GM19239 (cell line): ENCODE results near the gene NTRK2.

ENCODE experiments used
- DNase-seq: peaks from one replicate; pipeline ENCODE4 v3.0.0; 2011; ENCODE audit warnings: low spot score; ENCODE audit not compliant: insufficient read length
- FAIRE-seq: peaks from 2 replicates; lab custom pipeline; 2011; peaks lifted over from hg19 to GRCh38; lab: Jason Lieb, UNC

The NTRK2 gene

GRCh38 chr9:84839541-84839940, 170.0 kb downstream of the NTRK2 start:
- DNase-seq = no peak
- FAIRE-seq = no peak

- DNase-seq = no peak
- FAIRE-seq = no peak
Observed at GRCh38 chr9:84841931-84842330, 172.4 kb downstream of the NTRK2 start.

- FAIRE-seq (no peak), DNase-seq (no peak)
Observed at GRCh38 chr9:84843175-84843824, 173.8 kb downstream of the NTRK2 start.

GRCh38 chr9:84845956-84846900, 176.7 kb downstream of the NTRK2 start:
- no peak for DNase-seq
- FAIRE-seq = no peak

- DNase-seq (no peak), FAIRE-seq (no peak)
Observed at GRCh38 chr9:84846906-84847305, 177.4 kb downstream of the NTRK2 start.

GRCh38 chr9:84849049-84849448, 179.5 kb downstream of the NTRK2 start:
- FAIRE-seq (no peak), DNase-seq (no peak)

GRCh38 chr9:84850830-84851392, 181.4 kb downstream of the NTRK2 start:
- FAIRE-seq (no peak), DNase-seq (no peak)

GRCh38 chr9:84851935-84852585, 182.5 kb downstream of the NTRK2 start:
- FAIRE-seq = no peak
- no peak for DNase-seq

- no peak for FAIRE-seq
- DNase-seq = no peak
Observed at GRCh38 chr9:84852617-84853301, 183.2 kb downstream of the NTRK2 start.

- DNase-seq = no peak
- FAIRE-seq = no peak
Observed at GRCh38 chr9:84856181-84856632, 186.7 kb downstream of the NTRK2 start.

GRCh38 chr9:84857211-84857610, 187.7 kb downstream of the NTRK2 start:
- FAIRE-seq (no peak), DNase-seq (no peak)

- FAIRE-seq = no peak
- DNase-seq = no peak
Observed at GRCh38 chr9:84858364-84858763, 188.8 kb downstream of the NTRK2 start.

- DNase-seq = no peak
- FAIRE-seq = no peak
Observed at GRCh38 chr9:84860249-84861115, 191.0 kb downstream of the NTRK2 start.

GRCh38 chr9:84861455-84861854, 191.9 kb downstream of the NTRK2 start:
- FAIRE-seq = no peak
- DNase-seq = no peak

- FAIRE-seq (no peak), DNase-seq (no peak)
Observed at GRCh38 chr9:84862308-84862707, 192.8 kb downstream of the NTRK2 start.

GRCh38 chr9:84862810-84863287, 193.3 kb downstream of the NTRK2 start:
- FAIRE-seq (no peak), DNase-seq (no peak)

- DNase-seq (no peak), FAIRE-seq (no peak)
Observed at GRCh38 chr9:84863372-84863771, 193.8 kb downstream of the NTRK2 start.

GRCh38 chr9:84866396-84867175, 197.1 kb downstream of the NTRK2 start:
- no peak for FAIRE-seq

More at GRCh38 chr9:84866396-84867175, 197.1 kb downstream of the NTRK2 start:
- no peak for DNase-seq
